Uterus (tissue), 4 donors: ENCODE data around the gene TMC8. TPM values are rescaled to one million over a fixed set of nuclear protein-coding genes. Genes with fewer than 3 reads are reported as not detected.
A peak's percentile ranks its signal among the peaks of the same experiment; 100 is the strongest.

ENCODE experiments used
- DNase-seq, 2 donors: peaks; one replicate each; pipeline ENCODE4 v3.0.0-alpha.2; 2019 to 2020
- H3K27ac ChIP-seq, 2 donors: fragments of 200-600 bp; sonication (generic); 1 replicate in 1 of 2; 2 replicates in 1 of 2; pipeline ENCODE4 v1.5.1; 2016 to 2018
- H3K27me3 ChIP-seq, 2 donors: fragments of 200-600 bp; sonication (generic); one replicate each; pipeline ENCODE4 v1.5.1; 2018 to 2019; ENCODE audit warnings: control low read depth in 1 of 2
- H3K36me3 ChIP-seq, 2 donors: fragments of 200-600 bp; sonication (generic); one replicate each; pipeline ENCODE4 v1.5.1; 2019; ENCODE audit warnings: control low read depth in 1 of 2
- H3K4me1 ChIP-seq, 2 donors: fragments of 200-600 bp; sonication (generic); one replicate each; pipeline ENCODE4 v1.5.1; 2018 to 2019; ENCODE audit warnings: control low read depth in 1 of 2
- H3K4me3 ChIP-seq, 2 donors: fragments of 200-600 bp; sonication (generic); 1 replicate in 1 of 2; 2 replicates in 1 of 2; pipeline ENCODE4 v1.5.1; 2018 to 2019; ENCODE audit warnings: mild to moderate bottlenecking in 1 of 2
- H3K9me3 ChIP-seq, 2 donors: fragments of 200-600 bp; sonication (generic); one replicate each; pipeline ENCODE4 v1.5.1; 2019; ENCODE audit warnings: control low read depth in 1 of 2
- CTCF ChIP-seq, 4 experiments: fragments of 200-600 bp in 2 of 4; fragments of 450-650 bp in 2 of 4; sonication (generic) in 2 of 4; IDR thresholded peaks; one replicate each; pipeline ENCODE4 v1.5.1; 2016 to 2019; ENCODE audit warnings: antibody characterized with exemption in 4 of 4, mild to moderate bottlenecking in 2 of 4, moderate library complexity in 1 of 4
- POLR2A ChIP-seq, 2 donors: fragments of 450-650 bp; IDR thresholded peaks; one replicate each; pipeline ENCODE4 v1.6.1; 2016; ENCODE audit warnings: antibody characterized with exemption in 2 of 2, mild to moderate bottlenecking in 1 of 2, moderate library complexity in 1 of 2
- intact Hi-C: fragments of 100-400 bp; cut with DNase I; formaldehyde crosslinking; loops from one replicate; pipeline ENCODE4 v1.15.1; 2023; ENCODE audit warnings: low total_unique reads
- total RNA-seq, 4 donors: library from RNA; depleted of rRNA in 3 of 4; stranded (reverse); fragments of >200 nt in 3 of 4; gene quantifications; one replicate each; pipeline versions ENCODE4 v1.1.0 to v1.2.4, GENCODE V29; 2014 to 2023
- donor health status: DM: yes; HTN: yes; CAD: no.

The TMC8 gene
- total RNA-seq, 4 donors from 2014 or later: 0.51 to 20.1 (median 3.1) TPM

GRCh38 chr17:78142119-78142861 lies 11.7 kb downstream of the TMC8 start:
- no peak for DNase-seq
- TF ChIP-seq CTCF (IDR thresholded peaks at IDR 0.05): no peak
- TF ChIP-seq POLR2A (IDR thresholded peaks at IDR 0.05): no peak
- H3K4me1 ChIP-seq: peaks cover 0 to 4% of the 10 kb centered on the region in 2 donors

GRCh38 chr17:78143214-78144146 lies 12.9 kb downstream of the TMC8 start:
- H3K4me3 ChIP-seq: no peak overlapping the region
- no peaks in the 10 kb centered on the region for H3K36me3 ChIP-seq
- H3K27ac ChIP-seq: peak overlapping the region in 1 of 2 donors; percentile 60
- intact Hi-C loops: no loop called here
- TF ChIP-seq CTCF (IDR thresholded peaks at IDR 0.05): no peak
- no peak for TF ChIP-seq POLR2A (IDR thresholded peaks at IDR 0.05)
- DNase-seq: no peak
- peaks cover 0 to 4% of the 10 kb centered on the region in 2 donors for H3K4me1 ChIP-seq
- no peaks in the 10 kb centered on the region for H3K9me3 ChIP-seq
- H3K27me3 ChIP-seq: no peaks in the 10 kb centered on the region

More at GRCh38 chr17:78142119-78142861, 11.7 kb downstream of the TMC8 start:
- H3K36me3 ChIP-seq: no peaks in the 10 kb centered on the region
- no peak overlapping the region for H3K4me3 ChIP-seq
- no peak overlapping the region for H3K27ac ChIP-seq
- intact Hi-C loops: no loop called here
- no peaks in the 10 kb centered on the region for H3K9me3 ChIP-seq
- H3K27me3 ChIP-seq: no peaks in the 10 kb centered on the region

GRCh38 chr17:78144147-78144719 lies 13.7 kb downstream of the TMC8 start:
- H3K4me3 ChIP-seq: no peak overlapping the region
- peaks cover 0 to 4% of the 10 kb centered on the region in 2 donors for H3K4me1 ChIP-seq
- intact Hi-C loops: no loop called here
- TF ChIP-seq CTCF (IDR thresholded peaks at IDR 0.05) (peak in 1 of 4 experiments; percentile 7), POLR2A (IDR thresholded peaks at IDR 0.05) (no peak)
- no peaks in the 10 kb centered on the region for H3K9me3 ChIP-seq
- H3K36me3 ChIP-seq: no peaks in the 10 kb centered on the region
- H3K27ac ChIP-seq: peak overlapping the region; percentile 56 to 60
- H3K27me3 ChIP-seq: no peaks in the 10 kb centered on the region
- DNase-seq: peak; percentile 73 to 84

- Histone ChIP-seq H3K27ac (peak overlapping the region; percentile 56 to 60), H3K4me1 (peaks cover 0 to 4% of the 10 kb centered on the region in 2 donors), H3K36me3 (no peaks in the 10 kb centered on the region), H3K27me3 (no peaks in the 10 kb centered on the region), H3K4me3 (no peak overlapping the region), H3K9me3 (no peaks in the 10 kb centered on the region)
- DNase-seq: peak in 1 of 2 donors; percentile 64
- no peak for TF ChIP-seq POLR2A (IDR thresholded peaks at IDR 0.05)
- TF ChIP-seq CTCF (IDR thresholded peaks at IDR 0.05): no peak
- intact Hi-C loops: no loop called here
Measured at GRCh38 chr17:78144736-78145641, 14.4 kb downstream of the TMC8 start.
